ENCODE data around the gene RPS6KA5.
A peak's percentile ranks its signal among the peaks of the same experiment; 100 is the strongest.
"Not testable (repeated sequence)": the region's sequence is repeated elsewhere in the genome, so short reads cannot be mapped to it uniquely, and the experiment has no call there.

RPS6KA5 gene

GRCh38 chr14:90831821-90832220 is 228.6 kb downstream of the RPS6KA5 start:
- H3K4me1 ChIP-seq (ENCODE audit: control insufficient read depth, insufficient read depth, low read length): peaks cover 3% of the 10 kb centered on the region
- 94 to 95% methylated on average over 10 of the region's 10 CpGs for WGBS, 2 experiments
- H3K27me3 ChIP-seq (ENCODE audit: control insufficient read depth, insufficient read depth, low read length, poor library complexity, severe bottlenecking): peaks cover 29% of the 10 kb centered on the region

GRCh38 chr14:90830931-90831701 is 229.3 kb downstream of the RPS6KA5 start:
- Histone ChIP-seq H3K27me3 (ENCODE audit: control insufficient read depth, insufficient read depth, low read length, poor library complexity, severe bottlenecking) (peaks cover 36% of the 10 kb centered on the region), H3K4me1 (ENCODE audit: control insufficient read depth, insufficient read depth, low read length) (peaks cover 3% of the 10 kb centered on the region), H3K36me3 (ENCODE audit: control insufficient read depth, insufficient read depth, low read length) (no peaks in the 10 kb centered on the region), H3K4me3 (ENCODE audit: insufficient read depth, low read depth, low read length) (no peak overlapping the region), H3K27ac (ENCODE audit: insufficient read depth, low read depth, low read length, poor library complexity, severe bottlenecking) (no peak overlapping the region), H3K9me3 (ENCODE audit: control insufficient read depth, low read length) (no peaks in the 10 kb centered on the region)
- WGBS, 2 experiments: 90 to 92% methylated on average over 26 of the region's 26 CpGs

More at GRCh38 chr14:90831821-90832220, 228.6 kb downstream of the RPS6KA5 start:
- H3K27ac ChIP-seq (ENCODE audit: insufficient read depth, low read depth, low read length, poor library complexity, severe bottlenecking): no peak overlapping the region
- no peak overlapping the region for H3K4me3 ChIP-seq (ENCODE audit: insufficient read depth, low read depth, low read length)
- H3K9me3 ChIP-seq (ENCODE audit: control insufficient read depth, low read length): no peaks in the 10 kb centered on the region
- H3K36me3 ChIP-seq (ENCODE audit: control insufficient read depth, insufficient read depth, low read length): no peaks in the 10 kb centered on the region

DNA sequence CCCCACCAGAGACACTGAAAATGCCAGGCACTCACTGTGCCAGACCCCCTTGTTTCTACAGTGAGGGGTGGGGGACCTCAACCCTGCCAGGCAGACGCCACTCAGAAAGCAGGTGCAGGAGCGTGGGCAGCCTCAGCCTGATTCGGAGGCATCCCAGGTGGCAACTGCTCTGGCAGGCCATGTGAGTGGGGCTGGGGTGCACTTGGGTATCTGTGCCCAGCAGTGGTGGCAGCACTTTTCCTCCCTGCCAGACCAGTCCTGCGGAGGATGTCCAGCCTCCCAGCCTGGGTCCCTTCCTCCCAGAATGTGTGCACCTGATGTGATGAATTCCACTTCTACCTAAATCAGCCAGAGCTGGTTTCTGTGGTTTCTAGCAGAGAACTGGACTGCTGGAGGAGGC is 230.8 kb downstream of the RPS6KA5 start:
- WGBS, 2 experiments: 94 to 96% methylated on average over 4 of the region's 4 CpGs
- Histone ChIP-seq H3K27me3 (ENCODE audit: control insufficient read depth, insufficient read depth, low read length, poor library complexity, severe bottlenecking) (peaks cover 36% of the 10 kb centered on the region), H3K27ac (ENCODE audit: insufficient read depth, low read depth, low read length, poor library complexity, severe bottlenecking) (no peak overlapping the region), H3K9me3 (ENCODE audit: control insufficient read depth, low read length) (no peaks in the 10 kb centered on the region), H3K4me3 (ENCODE audit: insufficient read depth, low read depth, low read length) (no peak overlapping the region), H3K4me1 (ENCODE audit: control insufficient read depth, insufficient read depth, low read length) (peaks cover 3% of the 10 kb centered on the region), H3K36me3 (ENCODE audit: control insufficient read depth, insufficient read depth, low read length) (no peaks in the 10 kb centered on the region)

- no peaks in the 10 kb centered on the region for H3K9me3 ChIP-seq (ENCODE audit: control insufficient read depth, low read length)
- peaks cover 36% of the 10 kb centered on the region for H3K27me3 ChIP-seq (ENCODE audit: control insufficient read depth, insufficient read depth, low read length, poor library complexity, severe bottlenecking)
- no peaks in the 10 kb centered on the region for H3K36me3 ChIP-seq (ENCODE audit: control insufficient read depth, insufficient read depth, low read length)
- no peak overlapping the region for H3K4me3 ChIP-seq (ENCODE audit: insufficient read depth, low read depth, low read length)
- H3K27ac ChIP-seq (ENCODE audit: insufficient read depth, low read depth, low read length, poor library complexity, severe bottlenecking): no peak overlapping the region
- 88% methylated on average over 17 of the region's 17 CpGs for WGBS, 2 experiments
- H3K4me1 ChIP-seq (ENCODE audit: control insufficient read depth, insufficient read depth, low read length): peaks cover 3% of the 10 kb centered on the region
Observed at GRCh38 chr14:90828642-90829487, 231.6 kb downstream of the RPS6KA5 start.

DNA sequence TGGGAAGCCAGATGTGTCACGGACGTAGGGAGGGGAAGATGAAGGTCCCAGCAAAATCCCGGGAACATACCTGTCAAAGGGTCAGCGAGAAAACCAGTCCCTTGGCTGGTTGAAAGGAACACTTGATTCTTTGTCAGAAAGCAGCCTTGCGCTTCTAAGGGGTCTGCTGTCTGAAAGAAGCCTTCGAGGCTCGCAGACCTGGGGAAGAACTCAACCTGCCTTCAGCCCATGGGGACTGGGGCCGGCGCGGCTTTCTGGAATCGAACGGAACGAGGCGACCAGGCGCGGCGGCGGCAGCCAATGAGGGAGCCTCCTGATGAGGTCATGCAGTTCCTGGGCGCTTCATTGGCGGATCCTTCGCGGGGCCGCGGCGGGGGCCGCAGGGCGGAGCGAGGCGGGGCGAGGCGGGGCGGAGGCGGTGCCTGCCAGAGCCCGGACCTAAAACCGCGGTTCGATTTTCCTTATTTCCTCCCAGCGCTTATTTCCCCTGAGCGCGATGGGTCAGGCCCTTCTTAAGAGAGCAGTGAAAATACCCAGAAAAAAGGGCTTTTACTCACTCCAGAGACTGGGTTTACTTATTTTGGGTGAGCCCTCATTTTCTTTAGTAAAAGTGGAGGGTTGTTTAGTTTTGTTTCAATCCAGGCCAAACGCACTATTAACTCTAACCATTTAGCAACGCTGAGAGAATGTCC is 232.4 kb downstream of the RPS6KA5 start:
- 7% methylated on average over 42 of the region's 42 CpGs for WGBS, 2 experiments
- Histone ChIP-seq H3K9me3 (ENCODE audit: control insufficient read depth, low read length) (no peaks in the 10 kb centered on the region), H3K27ac (ENCODE audit: insufficient read depth, low read depth, low read length, poor library complexity, severe bottlenecking) (no peak overlapping the region)

DNA sequence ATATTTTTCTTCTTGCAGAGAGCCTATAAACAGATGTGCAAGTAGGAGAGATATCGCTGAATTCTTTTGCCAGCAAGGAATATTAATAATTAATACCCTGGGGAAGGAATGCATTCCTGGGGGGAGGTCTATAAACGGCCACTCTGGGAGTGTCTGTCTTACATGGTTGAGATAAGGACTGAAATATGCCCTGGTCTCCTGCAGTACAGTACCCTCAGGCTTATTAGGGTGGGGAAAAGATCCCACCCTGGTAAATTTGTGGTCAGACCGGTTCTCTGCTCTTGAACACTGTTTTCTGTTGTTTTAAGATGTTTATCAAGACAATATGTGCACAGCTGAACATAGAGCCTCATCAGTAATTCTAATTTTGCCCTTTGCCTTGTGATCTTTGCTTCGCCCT is 236.9 kb downstream of the RPS6KA5 start:
- H3K9me3 ChIP-seq (ENCODE audit: control insufficient read depth, low read length); H3K27ac ChIP-seq (ENCODE audit: insufficient read depth, low read depth, low read length, poor library complexity, severe bottlenecking): not testable (repeated sequence)

More for the DNA sequence above, 232.4 kb downstream of the RPS6KA5 start:
- no peaks in the 10 kb centered on the region for H3K36me3 ChIP-seq (ENCODE audit: control insufficient read depth, insufficient read depth, low read length)
- H3K4me3 ChIP-seq (ENCODE audit: insufficient read depth, low read depth, low read length): peak overlapping the region; percentile 20
- H3K27me3 ChIP-seq (ENCODE audit: control insufficient read depth, insufficient read depth, low read length, poor library complexity, severe bottlenecking): peaks cover 36% of the 10 kb centered on the region
- peaks cover 3% of the 10 kb centered on the region for H3K4me1 ChIP-seq (ENCODE audit: control insufficient read depth, insufficient read depth, low read length)

GRCh38 chr14:90820958-90821357 is 239.5 kb downstream of the RPS6KA5 start:
- Histone ChIP-seq H3K9me3 (ENCODE audit: control insufficient read depth, low read length) (no peaks in the 10 kb centered on the region), H3K36me3 (ENCODE audit: control insufficient read depth, insufficient read depth, low read length) (no peaks in the 10 kb centered on the region), H3K4me3 (ENCODE audit: insufficient read depth, low read depth, low read length) (no peak overlapping the region), H3K27ac (ENCODE audit: insufficient read depth, low read depth, low read length, poor library complexity, severe bottlenecking) (no peak overlapping the region), H3K27me3 (ENCODE audit: control insufficient read depth, insufficient read depth, low read length, poor library complexity, severe bottlenecking) (peaks cover 6% of the 10 kb centered on the region), H3K4me1 (ENCODE audit: control insufficient read depth, insufficient read depth, low read length) (peaks cover 4% of the 10 kb centered on the region)
- WGBS, 2 experiments: 70 to 73% methylated on average over 11 of the region's 11 CpGs

More for the DNA sequence above, 236.9 kb downstream of the RPS6KA5 start:
- 81 to 84% methylated on average over 3 to 4 of the region's 4 CpGs for WGBS, 2 experiments
- not testable (repeated sequence) for H3K4me3 ChIP-seq (ENCODE audit: insufficient read depth, low read depth, low read length); H3K36me3 ChIP-seq (ENCODE audit: control insufficient read depth, insufficient read depth, low read length); H3K4me1 ChIP-seq (ENCODE audit: control insufficient read depth, insufficient read depth, low read length)
- H3K27me3 ChIP-seq (ENCODE audit: control insufficient read depth, insufficient read depth, low read length, poor library complexity, severe bottlenecking): peaks cover 21% of the 10 kb centered on the region

GRCh38 chr14:90819734-90820393 is 240.6 kb downstream of the RPS6KA5 start:
- Histone ChIP-seq H3K4me1 (ENCODE audit: control insufficient read depth, insufficient read depth, low read length) (peaks cover 6% of the 10 kb centered on the region), H3K27me3 (ENCODE audit: control insufficient read depth, insufficient read depth, low read length, poor library complexity, severe bottlenecking) (peaks cover 15% of the 10 kb centered on the region), H3K36me3 (ENCODE audit: control insufficient read depth, insufficient read depth, low read length) (no peaks in the 10 kb centered on the region), H3K9me3 (ENCODE audit: control insufficient read depth, low read length) (no peaks in the 10 kb centered on the region), H3K4me3 (ENCODE audit: insufficient read depth, low read depth, low read length) (no peak overlapping the region), H3K27ac (ENCODE audit: insufficient read depth, low read depth, low read length, poor library complexity, severe bottlenecking) (no peak overlapping the region)
- 91 to 95% methylated on average over 5 of the region's 5 CpGs for WGBS, 2 experiments

GRCh38 chr14:90818715-90819114 is 241.7 kb downstream of the RPS6KA5 start:
- Histone ChIP-seq H3K4me1 (ENCODE audit: control insufficient read depth, insufficient read depth, low read length) (peaks cover 9% of the 10 kb centered on the region), H3K27me3 (ENCODE audit: control insufficient read depth, insufficient read depth, low read length, poor library complexity, severe bottlenecking) (peaks cover 15% of the 10 kb centered on the region), H3K4me3 (ENCODE audit: insufficient read depth, low read depth, low read length) (no peak overlapping the region), H3K9me3 (ENCODE audit: control insufficient read depth, low read length) (no peaks in the 10 kb centered on the region), H3K27ac (ENCODE audit: insufficient read depth, low read depth, low read length, poor library complexity, severe bottlenecking) (no peak overlapping the region), H3K36me3 (ENCODE audit: control insufficient read depth, insufficient read depth, low read length) (no peaks in the 10 kb centered on the region)
- 92 to 93% methylated on average over 3 of the region's 3 CpGs for WGBS, 2 experiments
